ENCODE measurements around the gene PRUNE2. TPM values are rescaled to one million over a fixed set of nuclear protein-coding genes. Genes with fewer than 3 reads are reported as not detected.

The PRUNE2 gene
- total RNA-seq, 1 donor from 2014 or later = 63.8 TPM

DNA sequence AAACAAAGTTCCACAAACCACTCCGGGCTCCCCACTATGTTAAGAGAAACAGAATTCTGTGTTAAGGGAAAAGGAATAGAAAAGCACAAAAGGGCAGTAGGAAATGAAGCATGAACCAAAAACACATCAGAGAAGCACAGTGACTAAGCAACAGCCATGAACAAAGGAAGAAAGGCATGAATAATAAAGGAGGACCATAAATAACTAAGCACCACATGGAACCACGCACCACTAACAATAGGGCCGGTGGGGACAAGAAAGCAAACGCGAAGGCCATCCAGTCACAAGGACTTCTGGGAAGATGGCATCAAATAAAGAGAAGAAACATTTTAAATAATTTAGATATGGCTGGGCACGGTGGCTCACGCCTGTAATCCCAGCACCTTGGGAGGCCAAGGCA, 18.0 kb downstream of the PRUNE2 start:
- Mint-ChIP-seq H3K4me1 (ENCODE audit: low read depth, unreplicated experiment) (no peaks in the 10 kb centered on the region), H3K27me3 (ENCODE audit: unreplicated experiment) (peaks cover 3% of the 10 kb centered on the region), H3K27ac (ENCODE audit: unreplicated experiment) (no peak overlapping the region), H3K4me3 (ENCODE audit: unreplicated experiment) (no peak overlapping the region), H3K36me3 (ENCODE audit: unreplicated experiment) (no peaks in the 10 kb centered on the region), H3K9me3 (ENCODE audit: unreplicated experiment) (peaks cover 2% of the 10 kb centered on the region)
- DNase-seq = no peak
- TF ChIP-seq, protein P1, sequence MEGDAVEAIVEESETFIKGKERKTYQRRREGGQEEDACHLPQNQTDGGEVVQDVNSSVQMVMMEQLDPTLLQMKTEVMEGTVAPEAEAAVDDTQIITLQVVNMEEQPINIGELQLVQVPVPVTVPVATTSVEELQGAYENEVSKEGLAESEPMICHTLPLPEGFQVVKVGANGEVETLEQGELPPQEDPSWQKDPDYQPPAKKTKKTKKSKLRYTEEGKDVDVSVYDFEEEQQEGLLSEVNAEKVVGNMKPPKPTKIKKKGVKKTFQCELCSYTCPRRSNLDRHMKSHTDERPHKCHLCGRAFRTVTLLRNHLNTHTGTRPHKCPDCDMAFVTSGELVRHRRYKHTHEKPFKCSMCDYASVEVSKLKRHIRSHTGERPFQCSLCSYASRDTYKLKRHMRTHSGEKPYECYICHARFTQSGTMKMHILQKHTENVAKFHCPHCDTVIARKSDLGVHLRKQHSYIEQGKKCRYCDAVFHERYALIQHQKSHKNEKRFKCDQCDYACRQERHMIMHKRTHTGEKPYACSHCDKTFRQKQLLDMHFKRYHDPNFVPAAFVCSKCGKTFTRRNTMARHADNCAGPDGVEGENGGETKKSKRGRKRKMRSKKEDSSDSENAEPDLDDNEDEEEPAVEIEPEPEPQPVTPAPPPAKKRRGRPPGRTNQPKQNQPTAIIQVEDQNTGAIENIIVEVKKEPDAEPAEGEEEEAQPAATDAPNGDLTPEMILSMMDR (IDR thresholded peaks at IDR 0.05; ENCODE audit: partially characterized antibody, unreplicated experiment) = no peak

DNA sequence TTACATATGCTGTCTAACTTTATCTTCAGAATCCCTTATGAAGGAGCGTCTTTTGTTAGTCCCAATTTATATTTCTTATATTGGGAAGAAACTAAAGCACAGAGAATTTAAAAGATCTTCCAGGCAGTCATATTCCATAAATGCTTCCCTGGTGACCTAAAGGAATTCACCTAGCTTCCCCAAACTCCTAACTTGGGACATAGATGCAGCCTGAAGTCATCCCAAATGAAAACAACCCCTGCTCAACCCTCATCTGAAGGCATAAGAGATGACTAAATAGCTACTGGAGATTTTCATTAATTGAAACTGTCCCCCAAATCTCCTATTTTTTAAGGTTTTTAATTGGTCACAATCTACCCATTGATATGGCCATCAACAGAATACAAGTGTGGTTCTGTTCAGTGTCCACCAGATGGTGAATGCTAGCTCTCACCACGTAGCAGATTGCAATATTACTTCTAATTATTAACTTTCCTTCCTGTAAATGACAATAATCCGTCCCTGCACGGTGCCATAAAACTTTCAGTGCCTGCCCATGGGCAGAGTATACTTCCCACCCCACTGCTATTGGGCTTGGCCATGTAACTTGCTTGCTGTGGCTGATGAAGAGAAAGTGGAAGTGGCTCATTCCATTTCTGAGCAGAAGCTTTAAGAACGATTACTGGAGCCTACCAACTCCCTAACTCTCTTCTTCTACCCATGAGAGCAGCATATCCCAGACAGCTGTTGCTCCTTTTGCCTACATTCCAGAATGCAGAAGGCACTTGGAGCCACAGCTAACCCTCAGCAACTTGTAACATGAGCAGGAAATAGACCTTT, 18.7 kb downstream of the PRUNE2 start:
- H3K4me1 Mint-ChIP-seq (ENCODE audit: low read depth, unreplicated experiment) = no peaks in the 10 kb centered on the region
- H3K9me3 Mint-ChIP-seq (ENCODE audit: unreplicated experiment) = peaks cover 2% of the 10 kb centered on the region
- no peak for DNase-seq
- TF ChIP-seq, protein P1 (IDR thresholded peaks at IDR 0.05; ENCODE audit: partially characterized antibody, unreplicated experiment) = no peak
- no peak overlapping the region for H3K27ac Mint-ChIP-seq (ENCODE audit: unreplicated experiment)
- peaks cover 3% of the 10 kb centered on the region for H3K27me3 Mint-ChIP-seq (ENCODE audit: unreplicated experiment)
- no peak overlapping the region for H3K4me3 Mint-ChIP-seq (ENCODE audit: unreplicated experiment)
- H3K36me3 Mint-ChIP-seq (ENCODE audit: unreplicated experiment) = no peaks in the 10 kb centered on the region

DNA sequence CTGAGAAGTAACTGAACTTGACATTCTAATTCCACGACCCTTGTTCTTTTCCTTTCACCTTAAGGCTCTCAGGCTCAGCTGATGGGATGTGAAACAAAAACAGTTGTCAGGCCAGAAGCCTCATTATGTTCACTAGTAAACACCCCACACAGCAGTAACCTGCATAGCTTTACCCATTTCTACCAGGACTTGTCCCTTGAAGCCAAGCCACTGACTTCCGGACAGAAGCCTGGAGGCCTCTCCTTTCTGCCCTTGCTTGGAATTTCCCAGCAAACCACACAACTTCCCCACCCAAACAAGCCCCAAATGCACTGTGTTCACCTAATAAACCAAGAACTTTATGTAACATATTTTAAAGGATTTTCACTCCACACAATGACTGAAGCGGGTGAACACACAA, 19.6 kb downstream of the PRUNE2 start:
- peaks cover 3% of the 10 kb centered on the region for H3K27me3 Mint-ChIP-seq (ENCODE audit: unreplicated experiment)
- no peak for DNase-seq
- H3K27ac Mint-ChIP-seq (ENCODE audit: unreplicated experiment) = no peak overlapping the region
- H3K4me3 Mint-ChIP-seq (ENCODE audit: unreplicated experiment) = no peak overlapping the region
- no peaks in the 10 kb centered on the region for H3K36me3 Mint-ChIP-seq (ENCODE audit: unreplicated experiment)
- no peaks in the 10 kb centered on the region for H3K4me1 Mint-ChIP-seq (ENCODE audit: low read depth, unreplicated experiment)
- peaks cover 2% of the 10 kb centered on the region for H3K9me3 Mint-ChIP-seq (ENCODE audit: unreplicated experiment)
- TF ChIP-seq, protein P1 (IDR thresholded peaks at IDR 0.05; ENCODE audit: partially characterized antibody, unreplicated experiment) = no peak

DNA sequence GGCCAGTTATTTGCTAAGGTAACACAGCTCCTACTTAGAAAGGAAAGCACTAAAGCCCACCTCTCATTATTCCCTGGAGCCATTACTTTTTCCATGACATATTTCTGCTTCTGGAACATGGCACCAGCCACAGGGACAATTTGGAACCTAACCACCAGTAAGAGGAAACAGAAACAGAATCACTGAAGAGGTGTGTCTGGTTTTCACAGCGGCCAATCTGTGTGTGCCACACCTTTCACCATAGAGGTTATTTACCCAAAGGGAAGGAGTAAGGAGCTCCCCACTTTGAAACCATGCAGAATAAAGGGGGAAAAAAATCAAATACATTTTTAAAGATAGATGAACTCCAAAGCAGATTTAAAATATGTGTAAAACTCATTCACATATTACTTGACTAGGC, 21.1 kb downstream of the PRUNE2 start:
- Mint-ChIP-seq H3K4me3 (ENCODE audit: unreplicated experiment) (no peak overlapping the region), H3K36me3 (ENCODE audit: unreplicated experiment) (no peaks in the 10 kb centered on the region), H3K9me3 (ENCODE audit: unreplicated experiment) (peaks cover 2% of the 10 kb centered on the region), H3K27me3 (ENCODE audit: unreplicated experiment) (peaks cover 3% of the 10 kb centered on the region), H3K27ac (ENCODE audit: unreplicated experiment) (no peak overlapping the region), H3K4me1 (ENCODE audit: low read depth, unreplicated experiment) (no peaks in the 10 kb centered on the region)
- TF ChIP-seq, protein P1 (IDR thresholded peaks at IDR 0.05; ENCODE audit: partially characterized antibody, unreplicated experiment) = no peak
- DNase-seq = no peak

DNA sequence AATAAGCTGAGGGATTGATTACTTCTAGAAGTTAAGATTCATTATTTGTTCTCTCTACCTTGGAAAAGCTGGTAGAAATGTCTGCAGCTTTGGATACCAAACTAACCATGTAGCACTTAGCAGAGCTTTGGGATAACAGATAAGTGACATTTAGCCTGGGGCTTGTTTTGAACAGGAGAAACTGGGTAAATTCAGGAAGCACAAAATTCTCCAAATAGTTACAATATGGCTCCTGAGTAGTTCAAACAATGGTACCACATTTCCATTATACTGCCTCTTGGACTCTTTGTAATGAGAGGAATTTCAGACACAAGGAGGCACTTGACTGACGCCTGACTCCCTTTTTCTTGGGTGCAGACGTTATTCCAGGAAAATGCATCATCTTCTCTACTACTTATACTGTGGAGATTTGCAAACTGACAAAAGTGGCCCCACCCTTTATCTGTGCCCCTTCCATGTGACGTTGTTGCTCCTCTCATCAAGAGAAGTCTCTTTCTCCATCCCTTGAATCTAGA, 22.5 kb downstream of the PRUNE2 start:
- Mint-ChIP-seq H3K27ac (ENCODE audit: unreplicated experiment) (no peak overlapping the region), H3K4me3 (ENCODE audit: unreplicated experiment) (no peak overlapping the region), H3K4me1 (ENCODE audit: low read depth, unreplicated experiment) (no peaks in the 10 kb centered on the region), H3K27me3 (ENCODE audit: unreplicated experiment) (no peaks in the 10 kb centered on the region), H3K9me3 (ENCODE audit: unreplicated experiment) (no peaks in the 10 kb centered on the region), H3K36me3 (ENCODE audit: unreplicated experiment) (no peaks in the 10 kb centered on the region)
- TF ChIP-seq, protein P1 (IDR thresholded peaks at IDR 0.05; ENCODE audit: partially characterized antibody, unreplicated experiment) = no peak
- DNase-seq = no peak
